Trophoblast cell (in vitro differentiated cells and primary cell): Measurements from ENCODE around the gene METTL5.

Experiments used
- DNase-seq, 2 donors: peaks; one replicate each; pipeline ENCODE4 v3.0.0-alpha.2; 2016
- H2AFZ ChIP-seq: 2 replicates; pipeline ENCODE4 v1.6.1; 2013; ENCODE audit warnings: low read length, moderate library complexity, mild to moderate bottlenecking; ENCODE audit not compliant: insufficient read depth, poor library complexity
- H2AK5ac ChIP-seq: 2 replicates; pipeline ENCODE4 v1.6.1; 2013; ENCODE audit warnings: mild to moderate bottlenecking, low read length
- H2BK120ac ChIP-seq: 2 replicates; pipeline ENCODE4 v1.6.1; 2013; ENCODE audit warnings: low read length, mild to moderate bottlenecking, moderate library complexity; ENCODE audit not compliant: insufficient read depth, poor library complexity
- H2BK12ac ChIP-seq: 2 replicates; pipeline ENCODE4 v1.6.1; 2013; ENCODE audit warnings: mild to moderate bottlenecking, low read length, moderate library complexity
- H2BK5ac ChIP-seq: 2 replicates; pipeline ENCODE4 v1.6.1; 2013; ENCODE audit warnings: low read length, low read depth, moderate library complexity, mild to moderate bottlenecking; ENCODE audit not compliant: poor library complexity
- H3K14ac ChIP-seq: 2 replicates; pipeline ENCODE4 v1.6.1; 2013; ENCODE audit warnings: mild to moderate bottlenecking, low read length
- H3K18ac ChIP-seq: 2 replicates; pipeline ENCODE4 v1.6.1; 2013; ENCODE audit warnings: mild to moderate bottlenecking, low read length
- H3K23ac ChIP-seq: 2 replicates; pipeline ENCODE4 v1.6.1; 2013; ENCODE audit warnings: low read length
- H3K27ac ChIP-seq: 2 replicates; pipeline ENCODE4 v1.5.1; 2013; ENCODE audit warnings: low read depth, mild to moderate bottlenecking, inconsistent platforms, low read length, moderate library complexity
- H3K27me3 ChIP-seq: 2 replicates; pipeline ENCODE4 v1.6.1; 2013; ENCODE audit warnings: inconsistent platforms, mild to moderate bottlenecking, low read length, moderate library complexity; ENCODE audit not compliant: insufficient read depth
- H3K36me3 ChIP-seq, 2 experiments: 1 replicate in 1 of 2; 2 replicates in 1 of 2; pipeline ENCODE4 v1.6.1; 2013; ENCODE audit warnings: low read length in 2 of 2, mild to moderate bottlenecking in 2 of 2, moderate library complexity in 1 of 2; ENCODE audit not compliant: insufficient read depth in 2 of 2, control insufficient read depth in 1 of 2
- H3K4ac ChIP-seq: 2 replicates; pipeline ENCODE4 v1.6.1; 2013; ENCODE audit warnings: low read depth, mild to moderate bottlenecking, low read length, moderate library complexity
- H3K4me1 ChIP-seq, 2 experiments: 1 replicate in 1 of 2; 2 replicates in 1 of 2; pipeline ENCODE4 v1.6.1; 2013; ENCODE audit warnings: low read length in 2 of 2, mild to moderate bottlenecking in 2 of 2, moderate library complexity in 1 of 2; ENCODE audit not compliant: insufficient read depth in 2 of 2, control insufficient read depth in 1 of 2
- H3K4me2 ChIP-seq: 2 replicates; pipeline ENCODE4 v1.6.1; 2013; ENCODE audit warnings: inconsistent platforms, mild to moderate bottlenecking, low read length, moderate library complexity
- H3K4me3 ChIP-seq: 2 replicates; pipeline ENCODE4 v1.5.1; 2013; ENCODE audit warnings: mild to moderate bottlenecking, low read depth, low read length, inconsistent platforms
- H3K79me1 ChIP-seq: one replicate; pipeline ENCODE4 v1.6.1; 2013; ENCODE audit warnings: low read length
- H3K79me2 ChIP-seq: 2 replicates; pipeline ENCODE4 v1.6.1; 2013; ENCODE audit warnings: low read length, mild to moderate bottlenecking; ENCODE audit not compliant: control insufficient read depth, insufficient read depth, poor library complexity
- H3K9ac ChIP-seq: 2 replicates; pipeline ENCODE4 v1.6.1; 2013; ENCODE audit warnings: mild to moderate bottlenecking, low read length
- H3K9me3 ChIP-seq: 2 replicates; pipeline ENCODE4 v1.6.1; 2013; ENCODE audit warnings: low read depth, mild to moderate bottlenecking, control low read depth, inconsistent platforms, low read length; ENCODE audit not compliant: insufficient read depth
- H4K12ac ChIP-seq: 2 replicates; pipeline ENCODE4 v1.6.1; 2013; ENCODE audit warnings: low read depth, mild to moderate bottlenecking, low read length, moderate library complexity
- H4K8ac ChIP-seq: 2 replicates; pipeline ENCODE4 v1.6.1; 2013; ENCODE audit warnings: low read depth, mild to moderate bottlenecking, low read length, moderate library complexity
- H4K91ac ChIP-seq: one replicate; pipeline ENCODE4 v1.6.1; 2013; ENCODE audit warnings: low read depth, mild to moderate bottlenecking, low read length, moderate library complexity
- WGBS: extraction: QIAGEN DNeasy Blood & Tissue Kit; methylation state at CpG from one replicate; pipeline ENCODE4 v1.1.7; 2013; ENCODE audit warnings: missing lambda C conversion rate; ENCODE audit not compliant: insufficient read length, insufficient coverage; ENCODE audit errors: extremely low coverage; 5-methylcytosine and 5-hydroxymethylcytosine counted together

METTL5 gene

DNA sequence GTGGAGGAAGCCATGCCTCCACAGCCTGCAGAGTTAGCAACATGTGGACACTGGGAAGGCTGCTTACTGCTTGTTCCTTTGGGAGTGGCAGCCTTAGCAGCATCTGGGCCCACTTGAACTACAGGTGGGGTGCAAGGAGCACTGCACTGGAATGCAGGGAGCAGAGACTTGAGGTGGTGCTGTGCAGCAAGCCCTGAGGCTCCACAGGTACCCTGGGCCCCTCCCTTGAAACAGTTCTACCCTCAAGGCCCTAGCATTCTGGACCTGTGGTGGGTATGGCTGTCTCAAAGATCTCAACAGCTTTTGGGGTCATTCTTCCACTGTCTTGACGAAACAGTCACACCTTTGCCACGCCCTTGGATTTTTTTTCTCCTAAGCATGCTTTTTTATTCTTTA, 16.0 kb upstream of the METTL5 start:
- Histone ChIP-seq H3K23ac (no peak overlapping the region), H3K79me1 (no peaks in the 10 kb centered on the region), H2BK12ac (no peak overlapping the region), H3K79me2 (no peaks in the 10 kb centered on the region), H3K4ac (no peak overlapping the region), H3K14ac (no peak overlapping the region), H3K4me2 (no peak overlapping the region), H3K9ac (no peak overlapping the region), H3K18ac (no peak overlapping the region), H3K27ac (no peak overlapping the region), H3K27me3 (no peaks in the 10 kb centered on the region), H3K36me3 (peaks cover 0 to 2% of the 10 kb centered on the region in 2 experiments), H2BK5ac (no peak overlapping the region), H2AK5ac (no peak overlapping the region), H2BK120ac (no peak overlapping the region), H4K91ac (no peak overlapping the region), H4K8ac (no peak overlapping the region), H4K12ac (no peak overlapping the region), H3K4me1 (peaks cover 0 to 2% of the 10 kb centered on the region in 2 experiments), H3K4me3 (no peak overlapping the region), H3K9me3 (no peaks in the 10 kb centered on the region), H2AFZ (no peak overlapping the region)
- DNase-seq = no peak
- WGBS = no CpG with 5 or more reads among the region's 2 CpGs

DNA sequence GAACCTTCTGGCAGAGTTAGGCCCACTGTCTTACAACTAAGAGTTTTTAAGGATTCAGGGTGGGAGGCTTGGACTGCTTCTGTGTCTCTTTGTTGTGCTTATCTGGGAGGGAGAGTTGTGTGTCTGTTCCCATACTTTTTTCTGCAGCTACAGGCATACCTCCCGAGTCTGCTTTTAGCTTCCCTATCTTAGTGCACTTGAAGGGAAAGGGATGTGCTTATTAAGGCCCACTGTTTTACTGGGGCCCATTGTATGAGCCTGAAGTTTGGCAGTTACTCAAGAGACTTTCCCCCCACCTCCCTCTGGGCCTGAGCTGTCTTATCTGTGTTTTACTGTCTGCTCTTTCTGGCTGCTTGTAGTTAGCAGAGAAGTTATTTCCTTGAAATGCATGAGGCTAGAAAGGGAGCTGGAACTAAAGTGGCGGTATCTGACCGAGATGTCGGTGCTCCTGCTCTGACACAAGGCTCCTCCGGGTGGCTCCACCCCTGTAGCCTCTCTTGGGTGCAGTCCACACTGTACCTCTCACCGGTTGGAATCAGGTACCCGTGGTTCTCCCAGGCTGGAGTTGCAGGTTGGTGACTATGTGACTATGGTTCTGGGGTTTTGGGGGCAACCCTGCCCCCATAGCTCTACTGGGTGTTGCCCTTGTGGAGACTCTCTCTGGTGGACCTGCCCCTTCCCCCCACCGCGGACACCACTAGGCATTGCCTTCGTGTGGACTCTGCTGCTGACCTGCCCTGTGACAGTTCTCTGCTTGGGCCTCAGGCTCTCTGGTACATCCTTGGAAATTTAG, 15.4 kb upstream of the METTL5 start:
- no peak overlapping the region for H4K8ac ChIP-seq
- no peak overlapping the region for H2BK120ac ChIP-seq
- no CpG with 5 or more reads among the region's 10 CpGs for WGBS
- no peak overlapping the region for H3K4ac ChIP-seq
- H4K91ac ChIP-seq = no peak overlapping the region
- no peak overlapping the region for H2BK12ac ChIP-seq
- H3K9ac ChIP-seq = no peak overlapping the region
- no peak overlapping the region for H3K4me3 ChIP-seq
- no peak for DNase-seq
- no peak overlapping the region for H3K4me2 ChIP-seq
- peaks cover 0 to 2% of the 10 kb centered on the region in 2 experiments for H3K36me3 ChIP-seq
- no peak overlapping the region for H2BK5ac ChIP-seq
- H3K9me3 ChIP-seq = no peaks in the 10 kb centered on the region
- peaks cover 0 to 2% of the 10 kb centered on the region in 2 experiments for H3K4me1 ChIP-seq
- H3K27me3 ChIP-seq = no peaks in the 10 kb centered on the region
- no peak overlapping the region for H2AFZ ChIP-seq
- no peak overlapping the region for H4K12ac ChIP-seq
- no peak overlapping the region for H3K27ac ChIP-seq
- H3K23ac ChIP-seq = no peak overlapping the region
- H3K79me1 ChIP-seq = no peaks in the 10 kb centered on the region
- no peak overlapping the region for H3K18ac ChIP-seq
- H3K14ac ChIP-seq = no peak overlapping the region
- no peaks in the 10 kb centered on the region for H3K79me2 ChIP-seq
- no peak overlapping the region for H2AK5ac ChIP-seq

DNA sequence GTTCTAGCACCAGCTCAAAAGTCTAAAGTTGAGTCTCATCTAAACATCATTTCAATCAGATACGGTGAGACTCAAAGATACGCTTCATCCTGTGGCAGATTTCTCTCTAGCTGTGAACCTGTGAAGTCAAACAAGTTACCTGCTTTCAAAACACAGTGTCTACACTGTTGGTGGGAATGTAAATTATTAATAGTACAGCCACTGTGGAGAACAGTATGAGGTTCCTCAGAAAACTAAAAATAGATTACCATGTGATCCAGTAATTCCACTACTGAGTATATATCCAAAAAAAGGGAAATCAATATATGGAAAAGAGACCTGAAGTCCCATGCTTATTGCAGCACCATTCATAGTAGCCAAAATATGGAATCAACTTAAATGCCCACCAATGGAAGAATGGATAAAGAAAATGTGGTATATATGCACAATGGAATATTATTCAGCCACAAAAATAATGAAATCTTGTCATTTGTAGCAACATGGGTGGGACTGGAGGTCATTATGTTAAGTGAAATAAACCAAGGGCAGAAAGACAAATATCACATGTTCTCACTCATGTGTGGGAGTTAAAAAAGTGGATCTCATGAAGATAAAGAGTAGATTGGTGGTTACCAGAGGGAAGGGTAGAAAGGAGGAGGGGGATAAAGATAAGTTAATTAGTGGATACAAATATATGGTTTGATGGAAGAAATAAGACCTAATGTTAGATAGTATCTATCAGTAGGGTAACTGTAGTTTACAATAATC, 14.2 kb upstream of the METTL5 start:
- no peak overlapping the region for H3K4me3 ChIP-seq
- H3K4ac ChIP-seq = no peak overlapping the region
- no peak overlapping the region for H2BK5ac ChIP-seq
- H3K9ac ChIP-seq = no peak overlapping the region
- H3K23ac ChIP-seq = no peak overlapping the region
- no peaks in the 10 kb centered on the region for H3K27me3 ChIP-seq
- no peak overlapping the region for H2BK12ac ChIP-seq
- H3K4me2 ChIP-seq = no peak overlapping the region
- no peak overlapping the region for H2BK120ac ChIP-seq
- H3K79me2 ChIP-seq = no peaks in the 10 kb centered on the region
- no peak overlapping the region for H4K12ac ChIP-seq
- no peak for DNase-seq
- H3K36me3 ChIP-seq = peaks cover 0 to 2% of the 10 kb centered on the region in 2 experiments
- H3K14ac ChIP-seq = no peak overlapping the region
- H3K79me1 ChIP-seq = no peaks in the 10 kb centered on the region
- H4K8ac ChIP-seq = no peak overlapping the region
- no peak overlapping the region for H3K27ac ChIP-seq
- H3K18ac ChIP-seq = no peak overlapping the region
- no peak overlapping the region for H4K91ac ChIP-seq
- no peaks in the 10 kb centered on the region for H3K9me3 ChIP-seq
- H2AFZ ChIP-seq = no peak overlapping the region
- peaks cover 0 to 2% of the 10 kb centered on the region in 2 experiments for H3K4me1 ChIP-seq
- WGBS = no CpG with 5 or more reads among the region's 2 CpGs
- no peak overlapping the region for H2AK5ac ChIP-seq

DNA sequence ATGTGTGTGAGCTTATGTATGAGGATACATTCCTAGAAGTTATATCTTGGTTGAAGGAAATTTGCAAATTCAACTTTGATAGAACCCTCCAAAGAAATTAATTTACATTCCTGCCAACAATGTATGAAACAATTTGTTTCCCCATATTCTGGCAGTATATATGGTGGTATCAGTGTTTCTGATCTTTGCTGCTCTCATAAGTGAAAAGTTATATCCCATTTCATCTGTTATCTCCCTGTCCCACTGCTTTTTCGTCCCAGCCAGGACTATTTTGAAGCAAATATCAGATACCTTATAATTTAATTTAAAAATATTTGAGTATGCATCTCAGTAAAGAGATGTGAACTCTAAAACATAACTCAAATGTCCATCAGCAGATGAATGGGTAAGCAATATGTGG, 9.7 kb upstream of the METTL5 start:
- no peak overlapping the region for H4K91ac ChIP-seq
- no peak overlapping the region for H3K18ac ChIP-seq
- H3K9ac ChIP-seq = no peak overlapping the region
- H2BK5ac ChIP-seq = no peak overlapping the region
- WGBS = no CpG with 5 or more reads among the region's 1 CpG
- no peak overlapping the region for H2AFZ ChIP-seq
- H3K36me3 ChIP-seq = no peaks in the 10 kb centered on the region
- H3K9me3 ChIP-seq = no peaks in the 10 kb centered on the region
- H3K79me2 ChIP-seq = peaks cover 2% of the 10 kb centered on the region
- H4K12ac ChIP-seq = no peak overlapping the region
- no peaks in the 10 kb centered on the region for H3K27me3 ChIP-seq
- no peak overlapping the region for H2AK5ac ChIP-seq
- no peak overlapping the region for H3K4ac ChIP-seq
- no peaks in the 10 kb centered on the region for H3K79me1 ChIP-seq
- no peak overlapping the region for H3K4me2 ChIP-seq
- H3K4me1 ChIP-seq = no peaks in the 10 kb centered on the region
- H2BK120ac ChIP-seq = no peak overlapping the region
- no peak overlapping the region for H4K8ac ChIP-seq
- no peak overlapping the region for H3K27ac ChIP-seq
- H3K14ac ChIP-seq = no peak overlapping the region
- H3K4me3 ChIP-seq = no peak overlapping the region
- H2BK12ac ChIP-seq = no peak overlapping the region
- no peak overlapping the region for H3K23ac ChIP-seq
- no peak for DNase-seq
